Spleen (tissue), 7 donors: Measurements from ENCODE around the gene BBS9.

ENCODE experiments used
- POLR2A ChIP-seq, 3 donors: fragments of 450-650 bp; IDR thresholded peaks; one replicate each; pipeline ENCODE4 v1.5.1; 2017; ENCODE audit warnings: antibody characterized with exemption in 3 of 3, mild to moderate bottlenecking in 1 of 3
- POLR2AphosphoS5 ChIP-seq, 3 donors: sonication (generic); formaldehyde crosslinking; IDR thresholded peaks; one replicate each; pipeline ENCODE4 v1.5.1; 2017; ENCODE audit warnings: antibody characterized with exemption in 3 of 3
- TF ChIP-seq, protein P1 (sequence below), 11 experiments: fragments of 200-600 bp in 7 of 11; fragments of 450-650 bp in 4 of 11; sonication (generic) in 4 of 11; IDR thresholded peaks in 8 of 11; conservative IDR thresholded peaks in 3 of 11; 1 replicate in 7 of 11; 2 replicates in 4 of 11; pipeline versions ENCODE4 v1.4.0 to v1.8.0; 2016 to 2021; ENCODE audit warnings: antibody characterized with exemption in 11 of 11, inconsistent platforms in 4 of 11, mild to moderate bottlenecking in 1 of 11
- donor health status: DM: no; HTN: no; CAD: no; lungs with moderate emphysema.
- donor health status: DM: no; HTN: no; CAD: no.
- donor health status: DM: no; HTN: no; CAD: no.

DNA sequence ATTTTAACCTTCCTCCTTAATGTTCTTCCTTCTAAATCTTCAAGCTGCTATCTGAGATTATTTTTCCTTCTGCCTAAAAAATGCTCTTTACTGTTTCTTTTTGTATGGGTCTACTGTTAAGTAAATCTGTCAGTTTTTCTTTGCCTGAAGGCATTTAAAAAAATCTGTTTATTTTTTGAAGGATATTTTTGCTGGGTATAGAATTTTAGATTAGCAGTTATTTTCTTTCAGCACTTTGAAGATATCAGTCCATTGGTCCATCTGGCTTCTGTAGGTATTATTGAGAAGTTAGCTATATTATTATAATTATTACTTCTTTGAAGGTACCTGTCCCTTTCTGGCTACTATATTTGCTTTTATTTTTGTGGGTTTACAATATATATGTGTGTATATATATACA lies 171.4 kb downstream of the BBS9 start:
- TF ChIP-seq, protein P1, sequence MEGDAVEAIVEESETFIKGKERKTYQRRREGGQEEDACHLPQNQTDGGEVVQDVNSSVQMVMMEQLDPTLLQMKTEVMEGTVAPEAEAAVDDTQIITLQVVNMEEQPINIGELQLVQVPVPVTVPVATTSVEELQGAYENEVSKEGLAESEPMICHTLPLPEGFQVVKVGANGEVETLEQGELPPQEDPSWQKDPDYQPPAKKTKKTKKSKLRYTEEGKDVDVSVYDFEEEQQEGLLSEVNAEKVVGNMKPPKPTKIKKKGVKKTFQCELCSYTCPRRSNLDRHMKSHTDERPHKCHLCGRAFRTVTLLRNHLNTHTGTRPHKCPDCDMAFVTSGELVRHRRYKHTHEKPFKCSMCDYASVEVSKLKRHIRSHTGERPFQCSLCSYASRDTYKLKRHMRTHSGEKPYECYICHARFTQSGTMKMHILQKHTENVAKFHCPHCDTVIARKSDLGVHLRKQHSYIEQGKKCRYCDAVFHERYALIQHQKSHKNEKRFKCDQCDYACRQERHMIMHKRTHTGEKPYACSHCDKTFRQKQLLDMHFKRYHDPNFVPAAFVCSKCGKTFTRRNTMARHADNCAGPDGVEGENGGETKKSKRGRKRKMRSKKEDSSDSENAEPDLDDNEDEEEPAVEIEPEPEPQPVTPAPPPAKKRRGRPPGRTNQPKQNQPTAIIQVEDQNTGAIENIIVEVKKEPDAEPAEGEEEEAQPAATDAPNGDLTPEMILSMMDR (IDR thresholded peaks at IDR 0.05 in 8 of 11, conservative IDR thresholded peaks at IDR 0.05 in 3 of 11), result no peak
- TF ChIP-seq POLR2A (IDR thresholded peaks at IDR 0.05), result no peak
- TF ChIP-seq POLR2AphosphoS5 (IDR thresholded peaks at IDR 0.05), result no peak
